ENCODE data around the gene ADIPOR2.
"Not testable (repeated sequence)": the region's sequence is repeated elsewhere in the genome, so short reads cannot be mapped to it uniquely, and the experiment has no call there.

Gene ADIPOR2

GRCh38 chr12:1666215-1666614 lies 24.7 kb upstream of the ADIPOR2 start:
- DNase-seq: no peak

- peak in 2 of 3 donors; percentile 30 to 34 for DNase-seq
These were observed 24.1 kb upstream of the ADIPOR2 start for GRCh38 chr12:1666685-1667162.

GRCh38 chr12:1668833-1669543 lies 21.9 kb upstream of the ADIPOR2 start:
- DNase-seq: peak; percentile 72 to 87 (median 85)

- DNase-seq: no peak
These were observed 20.3 kb upstream of the ADIPOR2 start for GRCh38 chr12:1670358-1671268.

GRCh38 chr12:1676043-1676442 lies 14.8 kb upstream of the ADIPOR2 start:
- DNase-seq: no peak

GRCh38 chr12:1680804-1681492 lies 9.9 kb upstream of the ADIPOR2 start:
- DNase-seq: no peak

- DNase-seq: no peak
These were observed 9.4 kb upstream of the ADIPOR2 start for GRCh38 chr12:1681493-1681807.

GRCh38 chr12:1688086-1688710 lies 2.7 kb upstream of the ADIPOR2 start:
- DNase-seq: peak in 2 of 3 donors; percentile 33 to 41

GRCh38 chr12:1691123-1692007 lies 495 bp downstream of the ADIPOR2 start:
- peak; percentile 40 to 66 (median 44) for DNase-seq

GRCh38 chr12:1692226-1692625 lies 1.4 kb downstream of the ADIPOR2 start:
- peak in 2 of 3 donors; percentile 61 to 64 for DNase-seq

- DNase-seq: peak; percentile 35 to 74 (median 65)
These were observed 2.2 kb downstream of the ADIPOR2 start for GRCh38 chr12:1692895-1693610.

GRCh38 chr12:1695097-1695496 lies 4.2 kb downstream of the ADIPOR2 start:
- not testable (repeated sequence) for DNase-seq

- DNase-seq: peak; percentile 63 to 86 (median 78)
These were observed 5.2 kb downstream of the ADIPOR2 start for GRCh38 chr12:1695886-1696670.

GRCh38 chr12:1696800-1697199 lies 5.9 kb downstream of the ADIPOR2 start:
- DNase-seq: peak in 2 of 3 donors; percentile 34 to 37

GRCh38 chr12:1697271-1697670 lies 6.4 kb downstream of the ADIPOR2 start:
- no peak for DNase-seq

GRCh38 chr12:1698720-1699119 lies 7.8 kb downstream of the ADIPOR2 start:
- no peak for DNase-seq

GRCh38 chr12:1702713-1703112 lies 11.8 kb downstream of the ADIPOR2 start:
- DNase-seq: peak; percentile 66 to 79 (median 76)

- no peak for DNase-seq
These were observed 13.2 kb downstream of the ADIPOR2 start for GRCh38 chr12:1703771-1704722.
